CD4-positive, alpha-beta T cell treated with Interleukin-15 for 1 hour (primary cell): ENCODE data around the gene ANXA1.

Experiments
- DNase-seq: peaks from one replicate; pipeline ENCODE4 v3.0.0-alpha.2; 2020

Gene ANXA1

DNA sequence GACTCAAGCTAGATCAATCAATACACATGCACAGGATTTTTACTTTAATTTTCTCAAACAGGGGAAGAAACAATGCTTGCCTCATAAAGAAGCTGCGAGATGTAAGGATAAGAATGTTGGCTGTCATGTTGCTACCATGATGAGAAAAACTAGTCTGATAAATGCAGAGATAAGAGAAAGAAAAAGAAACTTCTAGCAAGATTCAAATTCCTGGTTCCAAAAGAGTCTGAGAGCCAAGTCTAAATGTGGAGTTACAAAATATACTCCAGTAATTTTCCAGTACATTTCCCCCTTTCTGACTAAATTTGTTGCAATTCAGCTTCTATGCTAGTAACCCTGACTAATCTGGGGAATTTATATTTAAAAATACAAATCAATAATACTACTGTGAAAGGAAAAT, 10.4 kb upstream of the ANXA1 start:
- DNase-seq: no peak

DNA sequence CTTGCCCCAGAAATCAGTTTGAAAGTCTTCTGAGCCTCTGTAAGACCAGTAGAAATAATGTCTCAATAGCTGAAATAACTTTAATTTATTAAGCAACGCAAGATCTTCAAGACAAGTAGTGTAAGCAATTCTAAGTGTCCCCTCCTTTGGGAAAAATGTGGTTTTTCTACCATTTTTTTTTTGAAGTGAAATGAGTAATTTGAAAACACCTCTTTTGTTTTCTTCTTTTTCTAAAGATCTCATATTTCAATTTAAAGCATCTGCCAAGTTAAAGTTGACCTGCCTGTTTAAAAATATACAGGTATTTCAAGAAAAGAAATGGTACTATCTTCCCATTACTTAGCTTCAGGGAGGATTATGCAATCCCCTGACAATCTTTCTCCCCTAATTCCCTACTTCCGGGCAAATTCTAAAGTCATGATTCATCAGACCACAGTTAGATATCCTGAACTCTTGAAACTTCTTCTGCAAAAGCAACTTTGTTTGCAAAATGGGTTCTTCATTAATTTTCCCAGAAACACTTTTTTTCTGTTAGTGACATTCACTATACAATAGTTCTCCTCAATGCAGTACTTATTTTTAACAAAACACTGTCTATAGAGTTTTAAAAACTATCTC, 7.8 kb upstream of the ANXA1 start:
- DNase-seq: no peak

DNA sequence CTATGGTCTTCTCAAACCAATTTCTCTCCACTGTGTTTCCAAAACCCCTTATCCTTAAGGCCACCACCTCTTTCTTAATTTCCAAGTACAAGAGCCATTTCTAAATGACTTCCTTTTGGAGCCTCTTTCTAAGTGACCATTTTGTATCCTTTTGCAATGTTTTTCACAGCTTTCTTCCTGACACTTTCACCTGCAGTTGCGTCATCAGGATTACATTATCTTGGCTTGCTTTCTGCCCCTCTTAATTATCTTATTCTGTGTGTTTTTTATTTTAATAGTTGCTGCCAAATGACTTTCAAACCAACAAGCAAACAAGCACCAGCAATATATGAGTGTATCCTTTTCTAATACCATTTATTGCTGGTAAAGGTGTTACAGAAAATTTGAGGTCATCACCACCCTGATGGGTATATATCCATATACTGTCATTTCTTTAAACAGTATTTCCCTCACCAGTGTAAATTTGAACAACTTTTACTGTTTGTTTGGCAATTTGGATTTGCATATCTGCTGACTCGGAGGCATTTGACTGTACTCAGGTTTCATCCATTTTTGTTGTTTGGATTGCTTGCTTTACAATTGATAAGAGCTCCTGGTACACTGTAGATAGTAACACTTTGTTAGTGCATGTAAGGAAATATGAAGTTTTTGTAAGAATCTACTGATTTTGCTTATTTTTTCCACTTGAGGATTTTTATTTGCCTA, 5.4 kb upstream of the ANXA1 start:
- no peak for DNase-seq

DNA sequence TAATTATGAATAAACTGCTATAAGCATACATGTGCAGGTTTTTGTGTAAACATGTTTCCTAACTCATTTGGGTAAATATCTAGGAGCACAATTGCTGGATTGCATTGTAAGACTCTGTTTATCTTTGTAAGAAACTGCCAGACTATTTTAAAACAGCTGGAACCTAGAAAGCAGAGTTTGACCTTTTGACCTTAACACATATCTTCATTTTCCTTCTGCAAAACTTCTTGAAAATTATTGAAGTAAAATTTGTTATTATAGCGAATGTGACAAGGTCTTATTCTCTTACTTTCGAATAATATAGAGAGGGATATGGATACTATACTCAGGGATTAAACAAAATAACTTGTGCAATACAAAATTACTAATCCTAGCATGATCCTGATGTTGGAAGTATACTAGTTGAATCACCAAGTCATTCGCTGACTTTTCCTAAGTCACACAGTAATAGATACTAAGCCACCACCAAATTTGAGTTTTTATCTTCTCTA, 3.2 kb upstream of the ANXA1 start:
- DNase-seq: no peak

DNA sequence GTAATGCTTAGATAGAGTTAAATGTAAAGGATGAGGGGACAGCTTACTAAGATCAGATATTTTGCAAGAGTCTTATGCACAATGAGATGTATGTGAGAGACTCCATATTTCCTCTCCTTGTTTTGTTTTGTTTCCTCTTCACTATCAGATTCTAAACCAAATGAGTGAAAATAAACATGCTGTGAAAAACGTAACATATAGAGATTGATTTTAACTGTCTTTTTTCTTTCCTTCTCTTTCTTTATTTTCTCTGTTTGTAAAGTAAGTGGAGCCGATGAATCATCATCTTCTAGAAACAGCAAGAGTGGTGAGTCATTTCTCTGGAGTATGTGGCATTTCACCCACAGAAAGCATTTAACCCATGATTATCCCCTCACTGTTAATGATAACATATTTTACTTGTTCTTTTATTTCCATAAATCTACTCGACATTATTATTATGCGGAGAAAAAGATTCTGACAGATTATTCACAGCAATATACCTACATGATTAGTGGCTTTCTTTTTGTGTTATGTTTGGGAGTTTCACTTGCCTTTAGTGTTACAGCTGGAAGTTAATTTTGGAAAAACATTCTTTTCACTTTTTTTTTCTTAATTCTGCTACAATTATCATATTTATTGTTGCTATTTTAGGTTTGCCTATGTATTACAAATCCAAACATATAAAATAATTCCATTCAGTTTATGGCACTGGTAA, 2.1 kb upstream of the ANXA1 start:
- no peak for DNase-seq

DNA sequence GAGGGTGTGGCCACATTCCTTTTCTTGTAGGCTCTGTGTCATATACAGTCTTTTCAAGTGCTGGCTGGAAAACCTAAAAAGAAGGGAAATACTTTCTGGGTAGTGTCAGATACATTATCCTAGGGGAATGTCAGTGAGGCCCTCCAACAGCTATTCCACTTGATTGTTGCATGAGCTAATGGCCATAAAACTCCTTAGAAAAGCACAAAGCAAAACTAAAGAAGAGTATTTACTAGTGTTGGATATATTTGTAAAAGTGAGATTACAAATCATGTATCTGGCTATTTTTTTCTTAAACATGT, 829 bp downstream of the ANXA1 start:
- DNase-seq: no peak

DNA sequence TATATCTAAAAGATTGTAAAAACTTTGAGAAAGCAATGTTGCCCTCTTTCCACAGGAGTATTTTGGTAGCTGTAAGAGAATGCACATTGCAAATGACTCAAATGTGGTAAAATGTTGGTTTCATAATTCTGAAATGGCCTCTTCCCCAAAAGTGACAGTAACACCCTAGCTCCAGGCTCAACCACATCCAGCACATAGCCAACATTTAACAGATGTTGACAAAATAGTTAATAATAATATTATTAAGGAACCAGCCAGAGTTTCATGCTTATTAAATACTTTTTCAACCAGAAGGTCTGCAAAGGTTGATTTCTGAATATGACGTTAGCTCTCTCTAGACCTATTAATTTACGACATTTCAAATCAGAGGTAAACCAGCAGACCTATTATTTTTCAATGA, 1.3 kb downstream of the ANXA1 start:
- no peak for DNase-seq

DNA sequence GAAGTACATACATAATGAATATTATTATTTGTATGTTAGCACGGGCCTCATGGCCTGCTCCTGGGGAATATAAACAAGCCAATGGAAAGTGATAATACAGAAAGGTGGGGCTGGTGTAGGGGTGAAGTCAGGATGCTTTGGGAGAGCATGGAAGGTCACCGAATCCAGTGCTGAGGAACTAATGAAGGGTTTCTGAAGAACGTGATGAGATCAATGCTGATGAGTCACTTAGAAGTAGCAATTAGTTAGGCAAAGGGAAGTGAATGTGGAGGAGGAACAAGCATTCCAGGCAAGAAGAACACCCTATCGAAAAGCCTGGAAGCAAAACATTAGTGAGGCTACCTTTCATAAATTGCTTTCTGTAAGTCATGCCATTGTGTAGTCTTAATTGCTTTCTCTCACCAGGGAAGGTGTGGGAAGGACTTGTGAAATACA, 2.1 kb downstream of the ANXA1 start:
- no peak for DNase-seq

DNA sequence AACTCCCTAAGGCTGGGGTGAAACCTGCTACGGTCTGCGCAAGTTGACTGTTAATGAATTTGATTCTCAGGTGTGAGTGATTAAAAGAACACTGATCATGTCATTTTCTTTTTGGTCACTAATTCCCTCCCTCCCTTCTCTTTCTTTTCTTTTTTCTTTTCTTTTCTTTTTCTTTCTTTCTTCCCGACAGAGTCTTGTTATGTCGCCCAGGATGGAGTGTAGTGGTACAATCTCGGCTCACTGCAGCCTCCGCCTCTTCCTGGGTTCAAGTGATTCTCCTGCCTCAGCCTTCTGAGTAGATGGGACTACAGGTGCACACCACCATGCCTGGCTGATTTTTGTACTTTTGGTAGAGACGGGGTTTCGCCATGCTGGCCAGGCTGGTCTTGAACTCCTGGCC, 2.6 kb downstream of the ANXA1 start:
- no peak for DNase-seq

DNA sequence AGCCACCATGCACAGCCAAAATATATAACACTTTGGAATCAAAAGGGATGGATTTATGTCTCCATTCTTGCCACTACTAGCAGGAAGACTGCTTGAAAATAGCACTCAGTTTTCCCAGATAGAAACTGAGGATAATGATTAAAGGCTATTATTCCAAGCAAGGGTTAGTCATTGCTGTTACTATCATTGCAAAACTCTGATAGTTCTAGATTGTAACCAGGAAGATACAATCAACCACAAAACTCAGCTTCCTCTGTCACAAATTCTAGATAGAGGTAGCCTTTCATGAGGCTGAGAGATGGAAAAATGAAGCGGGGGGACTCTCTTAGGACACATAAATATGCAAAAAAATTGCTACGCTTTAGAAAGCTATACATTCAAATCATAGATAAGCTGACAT, 3.1 kb downstream of the ANXA1 start:
- no peak for DNase-seq

DNA sequence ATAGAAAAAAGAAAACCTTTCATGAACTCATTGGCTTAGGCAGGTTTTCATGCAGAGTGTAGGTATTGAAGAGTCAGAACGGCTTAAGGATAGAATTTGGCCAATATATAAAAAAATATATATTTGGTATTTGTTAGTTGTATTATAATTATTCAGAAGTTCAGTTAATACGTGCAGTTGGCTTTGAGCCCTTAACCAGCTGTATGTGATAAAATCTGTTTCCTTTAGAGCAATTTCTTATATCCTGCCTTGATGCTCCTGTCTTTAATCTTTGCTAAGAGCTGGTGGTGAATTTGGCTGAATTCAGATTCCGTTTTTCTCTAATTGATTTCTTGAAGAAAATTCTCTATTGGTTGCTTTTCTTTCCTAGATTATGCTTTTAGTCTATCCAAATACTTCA, 3.7 kb downstream of the ANXA1 start:
- no peak for DNase-seq

DNA sequence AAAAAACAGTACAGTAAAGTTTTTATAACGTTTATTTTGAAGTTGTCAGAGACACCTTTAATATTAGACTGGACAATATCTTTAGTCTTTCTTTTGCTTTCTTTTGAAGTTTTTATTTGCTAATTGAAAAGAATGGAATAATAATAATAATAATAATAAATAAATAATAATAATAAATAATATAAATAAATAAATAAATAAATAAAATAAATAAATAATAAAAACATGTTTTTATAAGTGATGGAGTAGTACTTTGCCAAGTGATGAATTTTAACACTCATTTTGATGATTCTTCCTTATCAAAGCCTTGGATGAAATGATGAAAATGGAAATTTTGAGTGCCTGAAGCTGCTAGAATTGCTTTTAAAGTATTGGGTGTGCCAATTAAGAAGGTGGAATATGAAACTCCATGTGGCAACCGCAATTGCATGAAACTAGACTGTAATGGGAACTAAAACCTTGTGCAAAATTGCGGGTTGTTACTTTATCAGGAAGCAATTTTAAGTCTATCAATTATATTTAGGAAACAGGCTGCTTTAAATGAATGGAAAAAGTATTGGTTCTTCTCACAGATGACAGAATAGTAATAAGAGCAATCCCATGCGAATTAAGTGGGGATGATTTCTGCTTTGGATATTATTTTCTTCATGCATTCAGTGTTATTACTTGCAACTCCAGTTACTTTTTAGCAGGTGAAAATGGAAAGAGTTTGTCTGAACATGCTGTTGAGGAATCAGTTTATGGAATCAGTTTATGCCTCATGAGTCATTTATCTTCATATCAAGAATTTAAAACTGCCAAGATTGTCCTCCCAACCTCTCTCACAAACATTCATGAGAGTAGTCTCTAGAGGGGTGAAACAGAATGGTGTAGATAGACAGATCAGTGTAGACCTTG, 4.6 kb downstream of the ANXA1 start:
- DNase-seq: no peak

DNA sequence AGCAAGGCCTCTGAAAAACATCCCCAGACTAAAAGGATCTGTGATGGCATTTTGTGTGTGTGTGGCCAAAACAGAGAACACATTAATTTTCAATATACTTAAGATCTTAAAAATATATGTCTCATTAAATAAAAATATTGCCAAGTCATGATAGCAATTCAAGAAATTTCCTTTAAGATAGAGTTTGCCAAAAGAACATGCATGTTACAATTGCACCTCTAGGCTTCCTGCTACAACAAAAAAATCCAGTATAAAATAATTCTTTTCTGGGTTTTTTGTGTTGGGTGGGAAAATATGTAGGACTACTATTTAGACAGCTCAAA, 5.2 kb downstream of the ANXA1 start:
- no peak for DNase-seq

DNA sequence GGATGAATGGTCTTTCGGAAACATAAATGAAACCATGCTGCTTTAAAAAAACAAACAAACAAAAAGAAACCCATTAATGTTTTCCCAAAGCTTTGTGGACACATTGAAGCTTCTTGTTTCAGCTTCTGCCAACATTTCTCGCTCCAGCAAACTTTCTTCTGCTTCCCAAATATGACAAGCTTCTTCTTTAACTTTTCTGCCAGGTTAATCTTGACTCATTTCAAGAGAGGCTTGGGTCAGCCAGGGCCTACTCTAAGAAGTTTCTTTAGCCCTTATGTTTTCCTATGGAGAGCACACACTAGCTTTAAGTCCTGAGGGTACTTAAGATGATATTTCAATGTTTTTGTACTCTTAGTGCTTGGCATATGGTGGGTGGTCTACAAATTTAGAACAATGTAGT, 6.1 kb downstream of the ANXA1 start:
- no peak for DNase-seq

DNA sequence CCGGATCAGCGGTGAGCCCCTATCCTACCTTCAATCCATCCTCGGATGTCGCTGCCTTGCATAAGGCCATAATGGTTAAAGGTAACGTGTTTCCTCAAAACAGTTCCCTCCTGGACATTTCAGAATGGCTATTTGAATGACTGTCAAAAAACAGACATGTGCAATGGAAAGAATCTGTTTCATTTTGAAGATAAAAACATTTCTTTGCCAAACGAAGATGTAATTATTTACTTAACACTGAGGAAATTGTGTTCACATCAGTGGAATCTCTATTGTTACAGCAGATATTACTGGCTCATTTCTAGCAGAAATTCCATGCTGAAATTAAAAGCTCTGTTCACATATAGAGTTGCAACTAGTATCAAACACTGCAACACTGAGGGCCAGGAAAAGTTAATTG, 7.1 kb downstream of the ANXA1 start:
- no peak for DNase-seq

DNA sequence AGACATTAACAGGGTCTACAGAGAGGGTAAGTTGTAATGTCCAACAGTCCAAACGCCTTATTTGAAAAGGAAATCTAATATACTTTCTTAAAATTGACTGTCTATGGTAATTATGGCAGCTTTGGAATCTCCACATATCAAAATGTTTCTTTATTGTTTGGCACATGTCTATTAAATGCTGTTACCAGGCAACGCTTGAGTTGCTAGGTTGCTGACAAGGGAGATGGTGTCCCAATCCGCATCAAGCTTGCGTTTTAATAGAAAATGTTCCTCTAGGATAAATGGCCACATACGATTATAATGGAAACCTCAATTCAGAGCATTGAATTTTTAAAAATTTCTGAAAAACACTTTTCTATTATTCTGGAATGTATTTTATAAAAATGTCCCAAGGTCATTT, 9.2 kb downstream of the ANXA1 start:
- DNase-seq: no peak

DNA sequence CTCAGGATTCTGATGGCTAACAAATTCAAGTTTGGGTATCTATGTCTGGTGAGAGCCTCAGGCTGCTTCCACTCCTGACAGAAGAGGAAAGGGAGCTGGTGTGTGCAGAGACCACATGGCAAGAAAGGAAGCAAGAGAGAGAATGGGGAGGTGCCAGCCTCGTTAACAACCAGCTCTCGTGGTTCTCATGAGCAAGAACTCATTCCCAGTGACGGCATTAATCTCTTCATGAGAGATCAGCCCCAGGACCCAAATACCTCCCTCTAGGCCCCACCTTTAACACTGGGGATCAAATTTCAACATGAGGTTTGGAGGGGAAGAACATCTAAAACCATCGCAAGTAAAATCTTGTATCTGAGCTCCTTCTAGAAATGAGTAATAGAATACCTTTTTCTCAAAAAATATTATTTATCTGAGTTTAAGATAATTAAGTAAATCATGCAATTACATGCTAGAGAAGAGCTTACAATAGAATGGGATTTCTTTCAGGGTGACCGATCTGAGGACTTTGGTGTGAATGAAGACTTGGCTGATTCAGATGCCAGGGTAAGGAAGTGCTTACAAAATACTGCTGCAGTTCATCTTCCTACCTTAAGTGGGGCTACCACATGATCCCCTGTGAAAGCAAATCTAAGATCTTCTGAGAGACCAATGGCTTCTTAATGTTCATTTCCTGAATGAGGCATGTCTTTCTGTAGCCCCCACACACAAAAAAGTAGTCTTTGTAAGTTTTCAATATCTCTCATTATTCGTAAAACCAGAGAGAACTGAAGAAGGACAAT, 11.5 kb downstream of the ANXA1 start:
- DNase-seq: peak; percentile 18

DNA sequence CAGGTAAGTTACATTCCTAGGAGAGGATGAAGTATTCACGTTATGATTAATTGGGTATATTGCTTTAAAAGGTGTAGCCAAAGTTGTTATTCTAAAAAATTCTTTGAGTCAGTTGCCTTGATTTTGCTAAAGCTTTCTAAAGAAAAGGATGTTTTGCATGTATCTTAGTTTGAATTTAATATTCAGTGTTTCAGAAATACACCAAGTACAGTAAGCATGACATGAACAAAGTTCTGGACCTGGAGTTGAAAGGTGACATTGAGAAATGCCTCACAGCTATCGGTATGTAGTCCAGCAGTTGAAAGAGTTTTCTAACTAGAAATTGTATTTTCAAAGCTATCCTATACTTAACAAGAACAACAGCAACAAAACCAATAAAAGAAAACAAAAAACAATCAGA, 14.2 kb downstream of the ANXA1 start:
- no peak for DNase-seq

DNA sequence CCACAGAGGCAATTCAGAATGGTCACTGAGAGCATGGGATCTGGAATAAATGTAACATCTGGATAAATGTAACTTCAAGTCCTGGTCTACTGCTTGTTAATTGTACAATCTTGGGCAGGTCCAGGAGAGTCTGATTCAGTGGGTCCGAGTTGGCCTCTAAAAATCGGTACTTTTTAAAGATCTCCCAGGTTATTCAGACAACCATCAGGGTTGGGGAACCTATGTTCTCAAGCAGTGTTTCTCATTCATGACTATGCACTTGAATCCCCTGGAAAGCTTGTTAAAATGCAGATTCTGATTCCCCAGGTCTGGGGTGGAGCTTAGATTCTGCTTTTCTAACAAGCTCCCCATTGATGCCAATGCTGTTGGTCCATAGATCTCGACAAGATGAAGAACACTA, 14.8 kb downstream of the ANXA1 start:
- DNase-seq: no peak

DNA sequence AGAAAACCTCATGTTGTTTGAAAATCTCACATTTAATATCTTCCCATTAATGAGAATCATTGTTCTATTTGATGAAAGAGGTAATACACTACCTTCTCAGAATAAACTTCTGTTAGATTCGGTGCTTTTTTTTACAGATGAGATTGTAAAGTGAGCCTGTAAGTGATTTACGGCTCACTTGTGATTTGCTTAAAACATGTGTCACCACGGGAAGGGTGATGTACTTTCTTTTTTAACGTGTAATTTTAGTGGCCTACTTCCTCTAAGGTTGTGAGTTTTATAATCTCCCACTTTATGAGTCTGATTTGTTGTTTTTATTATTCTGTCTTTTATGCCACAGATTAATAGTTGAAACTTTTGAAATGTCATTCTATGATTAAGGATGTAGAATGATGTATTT, 15.9 kb downstream of the ANXA1 start:
- no peak for DNase-seq

DNA sequence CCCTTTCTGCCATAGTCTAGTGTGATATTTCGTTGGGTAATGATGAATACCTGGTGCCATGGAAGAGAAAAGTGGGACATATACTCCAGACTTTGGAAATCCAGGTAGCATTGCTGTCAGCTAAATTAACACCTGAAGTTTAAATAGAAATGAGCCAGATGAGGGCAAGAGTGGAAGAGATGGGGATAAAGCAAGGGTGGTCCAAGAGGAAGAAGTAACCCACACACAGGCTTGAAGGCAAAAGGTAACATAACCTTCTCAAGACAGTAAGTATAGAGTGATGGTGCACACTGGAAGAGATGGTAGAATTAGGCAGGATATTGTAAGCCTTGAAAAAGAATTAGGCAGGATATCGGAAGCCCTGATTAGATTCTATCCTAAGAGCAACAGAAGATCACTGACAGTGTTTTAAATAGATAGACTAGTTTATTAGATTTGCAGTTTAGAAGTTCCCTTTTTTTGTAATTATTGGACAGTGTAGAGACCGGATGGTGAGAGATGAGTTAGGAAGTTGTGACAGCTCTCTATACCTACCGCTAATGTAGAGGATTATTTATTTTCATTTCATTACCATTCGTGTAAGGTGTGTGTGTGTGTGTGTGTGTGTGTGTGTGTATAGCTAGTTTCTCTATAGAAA, 16.8 kb downstream of the ANXA1 start:
- DNase-seq: no peak
